ENCODE results near the gene OR5H1. TPM values are rescaled to one million over a fixed set of nuclear protein-coding genes. Genes with fewer than 3 reads are reported as not detected.

OR5H1 gene
- total RNA-seq, 2 experiments from 2014 or later, result not detected

- POLR2A ChIA-PET, result no interaction called here
Observed at GRCh38 chr3:98110550-98110908, 20.0 kb upstream of the OR5H1 start.

GRCh38 chr3:98114264-98114663 lies 16.3 kb upstream of the OR5H1 start:
- Histone ChIP-seq H3K4me1 (ENCODE audit: insufficient read depth, low read length) (no peaks in the 10 kb centered on the region), H3K36me3 (ENCODE audit: insufficient read depth, low read length) (no peaks in the 10 kb centered on the region), H3K27ac (ENCODE audit: low read depth in 1 of 2, low read length in 2 of 2) (no peak overlapping the region), H3K27me3 (ENCODE audit: control insufficient read depth in 1 of 2, insufficient read depth in 2 of 2, low read length in 2 of 2) (no peaks in the 10 kb centered on the region), H3K9me3 (ENCODE audit: control insufficient read depth in 1 of 2, insufficient read depth in 1 of 2, low read length in 2 of 2) (peaks cover 3 to 5% of the 10 kb centered on the region in 2 experiments), H3K4me3 (ENCODE audit: low read length) (no peak overlapping the region)
- DNase-seq (no peak), ATAC-seq (ENCODE audit: poor library complexity) (no peak)
- H3K36me3 Mint-ChIP-seq (ENCODE audit: low read depth), result no peaks in the 10 kb centered on the region
- POLR2A ChIA-PET, result no interaction called here
- peaks cover 2% of the 10 kb centered on the region for H3K9me3 Mint-ChIP-seq
- CTCF ChIA-PET, result no interaction called here
- peaks cover 5% of the 10 kb centered on the region for H3K27me3 Mint-ChIP-seq
- H3K4me1 Mint-ChIP-seq (ENCODE audit: low read depth), result no peaks in the 10 kb centered on the region
- H3K27ac Mint-ChIP-seq, result no peak overlapping the region
- TF ChIP-seq CTCF (IDR thresholded peaks at IDR 0.05), result no peak
- intact Hi-C loops (cut with DNase I, micrococcal nuclease), result no loop called here
- no peak overlapping the region for H3K4me3 Mint-ChIP-seq

More at GRCh38 chr3:98110550-98110908, 20.0 kb upstream of the OR5H1 start:
- Mint-ChIP-seq H3K27me3 (peaks cover 5% of the 10 kb centered on the region), H3K9me3 (peaks cover 2% of the 10 kb centered on the region), H3K4me3 (no peak overlapping the region), H3K27ac (no peak overlapping the region), H3K4me1 (ENCODE audit: low read depth) (no peaks in the 10 kb centered on the region), H3K36me3 (ENCODE audit: low read depth) (no peaks in the 10 kb centered on the region)
- Histone ChIP-seq H3K27ac (ENCODE audit: low read depth in 1 of 2, low read length in 2 of 2) (no peak overlapping the region), H3K27me3 (ENCODE audit: control insufficient read depth in 1 of 2, insufficient read depth in 2 of 2, low read length in 2 of 2) (no peaks in the 10 kb centered on the region), H3K4me3 (ENCODE audit: low read length) (no peak overlapping the region), H3K9me3 (ENCODE audit: control insufficient read depth in 1 of 2, insufficient read depth in 1 of 2, low read length in 2 of 2) (peaks cover 3 to 5% of the 10 kb centered on the region in 2 experiments), H3K4me1 (ENCODE audit: insufficient read depth, low read length) (no peaks in the 10 kb centered on the region), H3K36me3 (ENCODE audit: insufficient read depth, low read length) (no peaks in the 10 kb centered on the region)
- CTCF ChIA-PET, result no interaction called here
- intact Hi-C loops (cut with DNase I, micrococcal nuclease), result no loop called here
- ATAC-seq (ENCODE audit: poor library complexity) (no peak), DNase-seq (no peak)
- no peak for TF ChIP-seq CTCF (IDR thresholded peaks at IDR 0.05)

- no peak overlapping the region for H3K27ac ChIP-seq (ENCODE audit: low read depth in 1 of 2, low read length in 2 of 2)
- Mint-ChIP-seq H3K27ac (no peak overlapping the region), H3K27me3 (peaks cover 5% of the 10 kb centered on the region), H3K4me3 (no peak overlapping the region), H3K9me3 (no peaks in the 10 kb centered on the region), H3K36me3 (ENCODE audit: low read depth) (no peaks in the 10 kb centered on the region), H3K4me1 (ENCODE audit: low read depth) (no peaks in the 10 kb centered on the region)
- no peak for TF ChIP-seq CTCF (IDR thresholded peaks at IDR 0.05)
- no peaks in the 10 kb centered on the region for H3K36me3 ChIP-seq (ENCODE audit: insufficient read depth, low read length)
- no peaks in the 10 kb centered on the region for H3K27me3 ChIP-seq (ENCODE audit: control insufficient read depth in 1 of 2, insufficient read depth in 2 of 2, low read length in 2 of 2)
- no peak overlapping the region for H3K4me3 ChIP-seq (ENCODE audit: low read length)
- no peaks in the 10 kb centered on the region for H3K4me1 ChIP-seq (ENCODE audit: insufficient read depth, low read length)
- DNase-seq (no peak), ATAC-seq (ENCODE audit: poor library complexity) (no peak)
- peaks cover 0 to 5% of the 10 kb centered on the region in 2 experiments for H3K9me3 ChIP-seq (ENCODE audit: control insufficient read depth in 1 of 2, insufficient read depth in 1 of 2, low read length in 2 of 2)
- ChIA-PET POLR2A (no interaction called here), CTCF (no interaction called here)
- intact Hi-C loops (cut with DNase I, micrococcal nuclease), result no loop called here
Observed at GRCh38 chr3:98115717-98116116, 14.8 kb upstream of the OR5H1 start.
